Measurements from ENCODE around the gene DDX17. TPM values are rescaled to one million over a fixed set of nuclear protein-coding genes. Genes with fewer than 3 reads are reported as not detected.

DDX17 gene
- polyA plus RNA-seq, 1 donor from 2014 or later: 996 TPM

GRCh38 chr22:38441620-38442287 is 64.4 kb downstream of the DDX17 start:
- Histone ChIP-seq H3K9ac (ENCODE audit: low read length) (no peak overlapping the region), H3K79me2 (replicated peaks; ENCODE audit: insufficient read depth, low read length) (no peaks in the 10 kb centered on the region), H2AFZ (ENCODE audit: low read depth, low read length) (no peak overlapping the region), H3F3A (ENCODE audit: insufficient read depth, low read length, poor library complexity, severe bottlenecking) (no peaks in the 10 kb centered on the region), H4K20me1 (ENCODE audit: insufficient read depth) (no peaks in the 10 kb centered on the region), H3K27ac (ENCODE audit: low read length) (no peak overlapping the region), H3K36me3 (ENCODE audit: insufficient read depth, low read length) (no peaks in the 10 kb centered on the region), H3K4me3 (ENCODE audit: low read length) (no peak overlapping the region), H3K9me3 (ENCODE audit: low read length) (no peaks in the 10 kb centered on the region), H3K27me3 (ENCODE audit: insufficient read depth, low read depth, low read length) (no peaks in the 10 kb centered on the region), H3K4me2 (ENCODE audit: low read length) (no peak overlapping the region), H3K9me2 (ENCODE audit: insufficient read depth, low read length) (no peaks in the 10 kb centered on the region)
- TF ChIP-seq TAF1 (IDR thresholded peaks at IDR 0.05; ENCODE audit: low read depth) (no peak), SMC3 (conservative IDR thresholded peaks at IDR 0.05; ENCODE audit: poor library complexity) (no peak), POLR2AphosphoS5 (IDR thresholded peaks at IDR 0.05) (no peak), RAD21 (conservative IDR thresholded peaks at IDR 0.05) (no peak), EP300 (conservative IDR thresholded peaks at IDR 0.05; ENCODE audit: poor library complexity, severe bottlenecking) (no peak), CTCF (IDR thresholded peaks at IDR 0.05; ENCODE audit: poor library complexity, severe bottlenecking) (no peak), EZH2 (IDR thresholded peaks at IDR 0.05; ENCODE audit: borderline replicate concordance, insufficient read depth, low read length, poor library complexity, severe bottlenecking) (no peak), MXI1 (conservative IDR thresholded peaks at IDR 0.05; ENCODE audit: poor library complexity, severe bottlenecking) (no peak), REST (IDR thresholded peaks at IDR 0.05; ENCODE audit: borderline replicate concordance) (no peak)

GRCh38 chr22:38440747-38441350 is 65.3 kb downstream of the DDX17 start:
- Histone ChIP-seq H3K79me2 (replicated peaks; ENCODE audit: insufficient read depth, low read length) (no peaks in the 10 kb centered on the region), H3K9me2 (ENCODE audit: insufficient read depth, low read length) (no peaks in the 10 kb centered on the region), H3K36me3 (ENCODE audit: insufficient read depth, low read length) (no peaks in the 10 kb centered on the region), H3F3A (ENCODE audit: insufficient read depth, low read length, poor library complexity, severe bottlenecking) (no peaks in the 10 kb centered on the region), H3K27ac (ENCODE audit: low read length) (no peak overlapping the region), H3K4me2 (ENCODE audit: low read length) (no peak overlapping the region), H3K4me3 (ENCODE audit: low read length) (no peak overlapping the region), H3K9me3 (ENCODE audit: low read length) (no peaks in the 10 kb centered on the region), H3K27me3 (ENCODE audit: insufficient read depth, low read depth, low read length) (no peaks in the 10 kb centered on the region), H3K9ac (ENCODE audit: low read length) (no peak overlapping the region), H2AFZ (ENCODE audit: low read depth, low read length) (no peak overlapping the region), H4K20me1 (ENCODE audit: insufficient read depth) (no peaks in the 10 kb centered on the region)
- TF ChIP-seq EZH2 (IDR thresholded peaks at IDR 0.05; ENCODE audit: borderline replicate concordance, insufficient read depth, low read length, poor library complexity, severe bottlenecking): no peak
- no peak for TF ChIP-seq REST (IDR thresholded peaks at IDR 0.05; ENCODE audit: borderline replicate concordance)
- no peak for TF ChIP-seq CTCF (IDR thresholded peaks at IDR 0.05; ENCODE audit: poor library complexity, severe bottlenecking)
- TF ChIP-seq RAD21 (conservative IDR thresholded peaks at IDR 0.05): no peak
- TF ChIP-seq POLR2AphosphoS5 (IDR thresholded peaks at IDR 0.05): no peak
- no peak for TF ChIP-seq MXI1 (conservative IDR thresholded peaks at IDR 0.05; ENCODE audit: poor library complexity, severe bottlenecking)
- TF ChIP-seq TAF1 (IDR thresholded peaks at IDR 0.05; ENCODE audit: low read depth): no peak
- TF ChIP-seq SMC3 (conservative IDR thresholded peaks at IDR 0.05; ENCODE audit: poor library complexity): no peak
- no peak for TF ChIP-seq EP300 (conservative IDR thresholded peaks at IDR 0.05; ENCODE audit: poor library complexity, severe bottlenecking)

All from neural cell (in vitro differentiated cells).